NCI-H1092 (cell line): ENCODE measurements around the gene BMAL1.

Experiments used
- DNase-seq: peaks from one replicate; lab custom pipeline; 2025; lab: John Stamatoyannopoulos, UW

BMAL1 gene

GRCh38 chr11:13317293-13318080 is 39.9 kb downstream of the BMAL1 start:
- no peak for DNase-seq

GRCh38 chr11:13318498-13319295 is 41.1 kb downstream of the BMAL1 start:
- no peak for DNase-seq

GRCh38 chr11:13320688-13321087 is 43.1 kb downstream of the BMAL1 start:
- no peak for DNase-seq

- no peak for DNase-seq
Measured at GRCh38 chr11:13321431-13321830, 43.8 kb downstream of the BMAL1 start.

GRCh38 chr11:13324141-13324540 is 46.6 kb downstream of the BMAL1 start:
- no peak for DNase-seq

- no peak for DNase-seq
Measured at GRCh38 chr11:13324709-13325108, 47.1 kb downstream of the BMAL1 start.

GRCh38 chr11:13327421-13327820 is 49.8 kb downstream of the BMAL1 start:
- DNase-seq = no peak

GRCh38 chr11:13328286-13328685 is 50.7 kb downstream of the BMAL1 start:
- peak; percentile 60 for DNase-seq

- peak; percentile 94 for DNase-seq
Measured at GRCh38 chr11:13329670-13330356, 52.2 kb downstream of the BMAL1 start.

GRCh38 chr11:13332124-13332523 is 54.5 kb downstream of the BMAL1 start:
- no peak for DNase-seq

- DNase-seq = no peak
Measured at GRCh38 chr11:13333456-13333957, 55.9 kb downstream of the BMAL1 start.

GRCh38 chr11:13334034-13334786 is 56.6 kb downstream of the BMAL1 start:
- DNase-seq = no peak

- DNase-seq = peak; percentile 27
Measured at GRCh38 chr11:13335319-13335718, 57.7 kb downstream of the BMAL1 start.

GRCh38 chr11:13336246-13336878 is 58.8 kb downstream of the BMAL1 start:
- peak; percentile 67 for DNase-seq

GRCh38 chr11:13338019-13338426 is 60.4 kb downstream of the BMAL1 start:
- DNase-seq = no peak

GRCh38 chr11:13338427-13339069 is 61.0 kb downstream of the BMAL1 start:
- DNase-seq = no peak

- no peak for DNase-seq
Measured at GRCh38 chr11:13339195-13340153, 61.9 kb downstream of the BMAL1 start.

GRCh38 chr11:13341026-13341425 is 63.4 kb downstream of the BMAL1 start:
- no peak for DNase-seq

- DNase-seq = no peak
Measured at GRCh38 chr11:13343067-13343466, 65.5 kb downstream of the BMAL1 start.
